Natural killer cell treated with Interleukin-12 subunit alpha and Interleukin-12 subunit beta and Interleukin-15 and Interleukin-18, amount 100 ng/mL, for 72 hours (primary cell): ENCODE results near the gene CRIM1. TPM values are rescaled to one million over a fixed set of nuclear protein-coding genes. Genes with fewer than 3 reads are reported as not detected.

ENCODE experiments used
- ATAC-seq, 2 donors: fragments of 150-1000 bp; cut with Tn5 transposase in 1 of 2; sonication (Bioruptor Pico), chemical (Tn5 transposase) in 1 of 2; 2 replicates each; pipeline ENCODE4 v1.10.0; 2021
- DNase-seq: peaks from one replicate; pipeline ENCODE4 v3.0.0; 2022; ENCODE audit warnings: low spot score
- H3K27ac Mint-ChIP-seq, 2 donors: 1 replicate in 1 of 2; 2 replicates in 1 of 2; pipeline ENCODE4 v1.8.0; 2022; ENCODE audit warnings: mixed read lengths in 2 of 2, mild to moderate bottlenecking in 1 of 2, moderate library complexity in 1 of 2
- H3K27me3 Mint-ChIP-seq, 2 donors: 1 replicate in 1 of 2; 2 replicates in 1 of 2; pipeline ENCODE4 v1.8.0; 2022; ENCODE audit warnings: mixed read lengths in 2 of 2
- H3K36me3 Mint-ChIP-seq: one replicate; pipeline ENCODE4 v1.8.0; 2022; ENCODE audit warnings: mixed read lengths
- H3K4me1 Mint-ChIP-seq, 2 donors: 1 replicate in 1 of 2; 2 replicates in 1 of 2; pipeline ENCODE4 v1.8.0; 2022; ENCODE audit warnings: low read depth in 2 of 2, mixed read lengths in 2 of 2, mild to moderate bottlenecking in 1 of 2
- H3K4me3 Mint-ChIP-seq: one replicate; pipeline ENCODE4 v1.8.0; 2022; ENCODE audit warnings: mixed read lengths
- H3K9me3 Mint-ChIP-seq: 2 replicates; pipeline ENCODE4 v1.8.0; 2022; ENCODE audit warnings: mixed read lengths
- total RNA-seq, 2 donors: library from RNA; stranded (reverse); gene quantifications; one replicate each; pipeline ENCODE4 v1.2.3, GENCODE V29; 2022

Gene CRIM1
- total RNA-seq, 2 donors from 2014 or later: 6.6 to 13.6 TPM

- no peak for DNase-seq
- Mint-ChIP-seq H3K4me1 (peaks cover 2 to 7% of the 10 kb centered on the region in 2 donors), H3K27ac (no peak overlapping the region), H3K27me3 (no peaks in the 10 kb centered on the region), H3K36me3 (peaks cover 42% of the 10 kb centered on the region), H3K9me3 (peaks cover 12% of the 10 kb centered on the region), H3K4me3 (no peak overlapping the region)
- no peak for ATAC-seq
Observed at GRCh38 chr2:36477315-36477714, 121.7 kb downstream of the CRIM1 start.

- no peak overlapping the region for H3K27ac Mint-ChIP-seq
- DNase-seq (no peak), ATAC-seq (no peak)
- peaks cover 11% of the 10 kb centered on the region for H3K9me3 Mint-ChIP-seq
- H3K36me3 Mint-ChIP-seq: peaks cover 42% of the 10 kb centered on the region
- H3K4me3 Mint-ChIP-seq: no peak overlapping the region
- no peaks in the 10 kb centered on the region for H3K27me3 Mint-ChIP-seq
- peaks cover 0 to 7% of the 10 kb centered on the region in 2 donors for H3K4me1 Mint-ChIP-seq
Observed at GRCh38 chr2:36477746-36478145, 122.2 kb downstream of the CRIM1 start.

- no peak for ATAC-seq
- H3K27ac Mint-ChIP-seq: no peak overlapping the region
- H3K4me1 Mint-ChIP-seq: peaks cover 0 to 7% of the 10 kb centered on the region in 2 donors
- peaks cover 11% of the 10 kb centered on the region for H3K9me3 Mint-ChIP-seq
- no peak overlapping the region for H3K4me3 Mint-ChIP-seq
- peaks cover 42% of the 10 kb centered on the region for H3K36me3 Mint-ChIP-seq
- no peaks in the 10 kb centered on the region for H3K27me3 Mint-ChIP-seq
- no peak for DNase-seq
Observed at GRCh38 chr2:36478332-36478738, 122.8 kb downstream of the CRIM1 start.

- no peak for DNase-seq
- ATAC-seq: no peak
- Mint-ChIP-seq H3K36me3 (peaks cover 38% of the 10 kb centered on the region), H3K9me3 (peaks cover 11% of the 10 kb centered on the region), H3K27ac (no peak overlapping the region), H3K4me3 (no peak overlapping the region), H3K27me3 (no peaks in the 10 kb centered on the region), H3K4me1 (peaks cover 0 to 7% of the 10 kb centered on the region in 2 donors)
Observed at GRCh38 chr2:36478999-36479398, 123.4 kb downstream of the CRIM1 start.

GRCh38 chr2:36479406-36479805, 123.8 kb downstream of the CRIM1 start:
- H3K27me3 Mint-ChIP-seq: no peaks in the 10 kb centered on the region
- no peak overlapping the region for H3K27ac Mint-ChIP-seq
- H3K4me1 Mint-ChIP-seq: peaks cover 0 to 7% of the 10 kb centered on the region in 2 donors
- no peak overlapping the region for H3K4me3 Mint-ChIP-seq
- peaks cover 34% of the 10 kb centered on the region for H3K36me3 Mint-ChIP-seq
- DNase-seq: no peak
- peaks cover 11% of the 10 kb centered on the region for H3K9me3 Mint-ChIP-seq
- ATAC-seq: no peak

- ATAC-seq: no peak
- H3K4me3 Mint-ChIP-seq: no peak overlapping the region
- peaks cover 0 to 7% of the 10 kb centered on the region in 2 donors for H3K4me1 Mint-ChIP-seq
- no peaks in the 10 kb centered on the region for H3K27me3 Mint-ChIP-seq
- H3K36me3 Mint-ChIP-seq: peaks cover 31% of the 10 kb centered on the region
- no peak for DNase-seq
- peaks cover 11% of the 10 kb centered on the region for H3K9me3 Mint-ChIP-seq
- no peak overlapping the region for H3K27ac Mint-ChIP-seq
Observed at GRCh38 chr2:36480028-36480427, 124.5 kb downstream of the CRIM1 start.

GRCh38 chr2:36480636-36481035, 125.1 kb downstream of the CRIM1 start:
- Mint-ChIP-seq H3K9me3 (peaks cover 7% of the 10 kb centered on the region), H3K4me3 (no peak overlapping the region), H3K27me3 (no peaks in the 10 kb centered on the region), H3K4me1 (peaks cover 0 to 7% of the 10 kb centered on the region in 2 donors), H3K36me3 (peaks cover 26% of the 10 kb centered on the region), H3K27ac (no peak overlapping the region)
- ATAC-seq (no peak), DNase-seq (no peak)

GRCh38 chr2:36481709-36482108, 126.1 kb downstream of the CRIM1 start:
- H3K4me1 Mint-ChIP-seq: peaks cover 0 to 7% of the 10 kb centered on the region in 2 donors
- H3K4me3 Mint-ChIP-seq: no peak overlapping the region
- no peak overlapping the region for H3K27ac Mint-ChIP-seq
- H3K36me3 Mint-ChIP-seq: peaks cover 15% of the 10 kb centered on the region
- DNase-seq: no peak
- no peak for ATAC-seq
- no peaks in the 10 kb centered on the region for H3K27me3 Mint-ChIP-seq
- H3K9me3 Mint-ChIP-seq: no peaks in the 10 kb centered on the region

- DNase-seq: no peak
- H3K4me3 Mint-ChIP-seq: no peak overlapping the region
- peaks cover 7% of the 10 kb centered on the region for H3K36me3 Mint-ChIP-seq
- ATAC-seq: no peak
- no peak overlapping the region for H3K27ac Mint-ChIP-seq
- H3K27me3 Mint-ChIP-seq: no peaks in the 10 kb centered on the region
- peaks cover 0 to 3% of the 10 kb centered on the region in 2 donors for H3K4me1 Mint-ChIP-seq
- H3K9me3 Mint-ChIP-seq: no peaks in the 10 kb centered on the region
Observed at GRCh38 chr2:36482576-36483214, 127.1 kb downstream of the CRIM1 start.

- Mint-ChIP-seq H3K27me3 (no peaks in the 10 kb centered on the region), H3K4me1 (no peaks in the 10 kb centered on the region), H3K9me3 (no peaks in the 10 kb centered on the region), H3K27ac (no peak overlapping the region), H3K4me3 (no peak overlapping the region), H3K36me3 (peaks cover 5% of the 10 kb centered on the region)
- no peak for DNase-seq
- no peak for ATAC-seq
Observed at GRCh38 chr2:36483290-36483689, 127.7 kb downstream of the CRIM1 start.

GRCh38 chr2:36484454-36484853, 128.9 kb downstream of the CRIM1 start:
- H3K36me3 Mint-ChIP-seq: peaks cover 4% of the 10 kb centered on the region
- no peak overlapping the region for H3K27ac Mint-ChIP-seq
- no peaks in the 10 kb centered on the region for H3K4me1 Mint-ChIP-seq
- H3K4me3 Mint-ChIP-seq: no peak overlapping the region
- ATAC-seq (no peak), DNase-seq (no peak)
- H3K27me3 Mint-ChIP-seq: no peaks in the 10 kb centered on the region
- H3K9me3 Mint-ChIP-seq: no peaks in the 10 kb centered on the region

- no peaks in the 10 kb centered on the region for H3K9me3 Mint-ChIP-seq
- no peaks in the 10 kb centered on the region for H3K4me1 Mint-ChIP-seq
- no peak for DNase-seq
- no peak overlapping the region for H3K4me3 Mint-ChIP-seq
- no peak overlapping the region for H3K27ac Mint-ChIP-seq
- no peaks in the 10 kb centered on the region for H3K36me3 Mint-ChIP-seq
- no peak for ATAC-seq
- no peaks in the 10 kb centered on the region for H3K27me3 Mint-ChIP-seq
Observed at GRCh38 chr2:36485521-36485920, 129.9 kb downstream of the CRIM1 start.

- Mint-ChIP-seq H3K4me1 (no peaks in the 10 kb centered on the region), H3K27ac (no peak overlapping the region), H3K4me3 (no peak overlapping the region), H3K27me3 (no peaks in the 10 kb centered on the region), H3K36me3 (no peaks in the 10 kb centered on the region), H3K9me3 (no peaks in the 10 kb centered on the region)
- ATAC-seq (no peak), DNase-seq (no peak)
Observed at GRCh38 chr2:36486521-36487044, 131.0 kb downstream of the CRIM1 start.

GRCh38 chr2:36487947-36488346, 132.4 kb downstream of the CRIM1 start:
- Mint-ChIP-seq H3K4me1 (no peaks in the 10 kb centered on the region), H3K27me3 (no peaks in the 10 kb centered on the region), H3K9me3 (no peaks in the 10 kb centered on the region), H3K36me3 (no peaks in the 10 kb centered on the region), H3K4me3 (no peak overlapping the region), H3K27ac (no peak overlapping the region)
- ATAC-seq: no peak
- no peak for DNase-seq

GRCh38 chr2:36489281-36489680, 133.7 kb downstream of the CRIM1 start:
- ATAC-seq: no peak
- H3K9me3 Mint-ChIP-seq: no peaks in the 10 kb centered on the region
- H3K36me3 Mint-ChIP-seq: no peaks in the 10 kb centered on the region
- no peaks in the 10 kb centered on the region for H3K27me3 Mint-ChIP-seq
- no peak overlapping the region for H3K4me3 Mint-ChIP-seq
- DNase-seq: no peak
- no peak overlapping the region for H3K27ac Mint-ChIP-seq
- H3K4me1 Mint-ChIP-seq: no peaks in the 10 kb centered on the region
